ENCODE data around the gene CLTA.

- TF ChIP-seq CTCF (IDR thresholded peaks at IDR 0.05) (no peak), EZH2 (IDR thresholded peaks at IDR 0.05; ENCODE audit: borderline replicate concordance, insufficient read depth, low read depth, low read length, poor library complexity, severe bottlenecking) (no peak)
Measured at GRCh38 chr9:36177571-36177970, 13.2 kb upstream of the CLTA start.

All from B cell (primary cell).